ENCODE measurements around the gene SHOC1. TPM values are rescaled to one million over a fixed set of nuclear protein-coding genes. Genes with fewer than 3 reads are reported as not detected.
A peak's percentile ranks its signal among the peaks of the same experiment; 100 is the strongest.

Gene SHOC1
- total RNA-seq, 5 donors from 2014 or later (not counting 1 experiment from before 2014, with no cell fraction given) = not detected

- H3K4me1 Mint-ChIP-seq = peaks cover 0 to 3% (median 0%) of the 10 kb centered on the region in 3 donors
- H3K27me3 ChIP-seq (replicated peaks in 1 of 2; ENCODE audit: control insufficient read depth in 2 of 2, extremely low read depth in 1 of 2, insufficient read depth in 2 of 2, low read length in 1 of 2) = peaks cover 0 to 6% of the 10 kb centered on the region in 2 experiments
- H3K27me3 Mint-ChIP-seq = peaks cover 9 to 13% of the 10 kb centered on the region in 2 donors
- DNase-seq (no peak), ATAC-seq (replicated peaks in 1 of 4) (no peak)
- H3K4me3 Mint-ChIP-seq = no peak overlapping the region
- no CpG with 5 or more reads among the region's 2 CpGs for WGBS (ENCODE audit: insufficient coverage)
- H3K9me3 Mint-ChIP-seq = peaks cover 0 to 6% (median 0%) of the 10 kb centered on the region in 3 donors
- H3K4me1 ChIP-seq (ENCODE audit: control insufficient read depth in 1 of 2, extremely low read depth in 1 of 2, insufficient read depth in 2 of 2, low read length in 2 of 2) = no peaks in the 10 kb centered on the region
- no peaks in the 10 kb centered on the region for H3K36me3 Mint-ChIP-seq
- H3K36me3 ChIP-seq (ENCODE audit: control insufficient read depth in 2 of 2, extremely low read depth in 1 of 2, insufficient read depth in 1 of 2, low read length in 1 of 2) = no peaks in the 10 kb centered on the region
- H3K27ac Mint-ChIP-seq = no peak overlapping the region
- CTCF ChIA-PET = no interaction called here
- no peaks in the 10 kb centered on the region for H3K9me3 ChIP-seq
- no peak overlapping the region for H3K27ac ChIP-seq (ENCODE audit: low read length)
- POLR2A ChIA-PET = no interaction called here
- no peak overlapping the region for H3K4me3 ChIP-seq (ENCODE audit: control insufficient read depth in 1 of 2, extremely low read depth in 1 of 2, low read length in 1 of 2)
Observed at GRCh38 chr9:111838439-111838838, 43.7 kb upstream of the SHOC1 start.

- Mint-ChIP-seq H3K27ac (no peak overlapping the region), H3K9me3 (peaks cover 0 to 6% (median 0%) of the 10 kb centered on the region in 3 donors), H3K27me3 (peaks cover 7 to 13% of the 10 kb centered on the region in 2 donors), H3K36me3 (no peaks in the 10 kb centered on the region), H3K4me1 (peaks cover 0 to 3% (median 0%) of the 10 kb centered on the region in 3 donors), H3K4me3 (no peak overlapping the region)
- no CpG with 5 or more reads among the region's 2 CpGs for WGBS (ENCODE audit: insufficient coverage)
- ChIA-PET CTCF (no interaction called here), POLR2A (no interaction called here)
- ATAC-seq (replicated peaks in 1 of 4) = no peak
- no peaks in the 10 kb centered on the region for H3K4me1 ChIP-seq (ENCODE audit: control insufficient read depth in 1 of 2, extremely low read depth in 1 of 2, insufficient read depth in 2 of 2, low read length in 2 of 2)
- H3K9me3 ChIP-seq = no peaks in the 10 kb centered on the region
- H3K27ac ChIP-seq (ENCODE audit: low read length) = no peak overlapping the region
- peaks cover 0 to 6% of the 10 kb centered on the region in 2 experiments for H3K27me3 ChIP-seq (replicated peaks in 1 of 2; ENCODE audit: control insufficient read depth in 2 of 2, extremely low read depth in 1 of 2, insufficient read depth in 2 of 2, low read length in 1 of 2)
- no peak for DNase-seq
- H3K36me3 ChIP-seq (ENCODE audit: control insufficient read depth in 2 of 2, extremely low read depth in 1 of 2, insufficient read depth in 1 of 2, low read length in 1 of 2) = no peaks in the 10 kb centered on the region
- no peak overlapping the region for H3K4me3 ChIP-seq (ENCODE audit: control insufficient read depth in 1 of 2, extremely low read depth in 1 of 2, low read length in 1 of 2)
Observed at GRCh38 chr9:111836311-111836710, 41.6 kb upstream of the SHOC1 start.

GRCh38 chr9:111833941-111834340, 39.2 kb upstream of the SHOC1 start:
- ChIA-PET CTCF (no interaction called here), POLR2A (no interaction called here)
- no peaks in the 10 kb centered on the region for H3K36me3 Mint-ChIP-seq
- Histone ChIP-seq H3K27me3 (replicated peaks in 1 of 2; ENCODE audit: control insufficient read depth in 2 of 2, extremely low read depth in 1 of 2, insufficient read depth in 2 of 2, low read length in 1 of 2) (no peaks in the 10 kb centered on the region), H3K36me3 (ENCODE audit: control insufficient read depth in 2 of 2, extremely low read depth in 1 of 2, insufficient read depth in 1 of 2, low read length in 1 of 2) (no peaks in the 10 kb centered on the region), H3K4me3 (ENCODE audit: control insufficient read depth in 1 of 2, extremely low read depth in 1 of 2, low read length in 1 of 2) (no peak overlapping the region), H3K27ac (ENCODE audit: low read length) (no peak overlapping the region), H3K4me1 (ENCODE audit: control insufficient read depth in 1 of 2, extremely low read depth in 1 of 2, insufficient read depth in 2 of 2, low read length in 2 of 2) (no peaks in the 10 kb centered on the region), H3K9me3 (no peaks in the 10 kb centered on the region)
- H3K27ac Mint-ChIP-seq = no peak overlapping the region
- DNase-seq (no peak), ATAC-seq (replicated peaks in 1 of 4) (no peak)
- H3K27me3 Mint-ChIP-seq = peaks cover 3 to 9% of the 10 kb centered on the region in 2 donors
- no CpG with 5 or more reads among the region's 4 CpGs for WGBS (ENCODE audit: insufficient coverage)
- H3K9me3 Mint-ChIP-seq = peaks cover 0 to 6% (median 0%) of the 10 kb centered on the region in 3 donors
- H3K4me3 Mint-ChIP-seq = no peak overlapping the region
- H3K4me1 Mint-ChIP-seq = no peaks in the 10 kb centered on the region

- no peaks in the 10 kb centered on the region for H3K27me3 ChIP-seq (replicated peaks in 1 of 2; ENCODE audit: control insufficient read depth in 2 of 2, extremely low read depth in 1 of 2, insufficient read depth in 2 of 2, low read length in 1 of 2)
- no peaks in the 10 kb centered on the region for H3K4me1 ChIP-seq (ENCODE audit: control insufficient read depth in 1 of 2, extremely low read depth in 1 of 2, insufficient read depth in 2 of 2, low read length in 2 of 2)
- H3K36me3 ChIP-seq (ENCODE audit: control insufficient read depth in 2 of 2, extremely low read depth in 1 of 2, insufficient read depth in 1 of 2, low read length in 1 of 2) = no peaks in the 10 kb centered on the region
- Mint-ChIP-seq H3K9me3 (peaks cover 0 to 6% (median 0%) of the 10 kb centered on the region in 3 donors), H3K27me3 (peaks cover 0 to 6% of the 10 kb centered on the region in 2 donors), H3K4me1 (no peaks in the 10 kb centered on the region), H3K36me3 (no peaks in the 10 kb centered on the region), H3K4me3 (no peak overlapping the region), H3K27ac (no peak overlapping the region)
- no peak overlapping the region for H3K4me3 ChIP-seq (ENCODE audit: control insufficient read depth in 1 of 2, extremely low read depth in 1 of 2, low read length in 1 of 2)
- no peak for DNase-seq
- no peaks in the 10 kb centered on the region for H3K9me3 ChIP-seq
- no CpG with 5 or more reads among the region's 2 CpGs for WGBS (ENCODE audit: insufficient coverage)
- H3K27ac ChIP-seq (ENCODE audit: low read length) = no peak overlapping the region
- ChIA-PET POLR2A (no interaction called here), CTCF (interaction anchor here in 1 of 2 donors (0.9 kb wide), 1 partner anchor 242 kb away, joined by 6 read pairs; no protein-coding TSS in a partner anchor)
- no peak for ATAC-seq (replicated peaks in 1 of 4)
Observed at GRCh38 chr9:111832449-111832848, 37.7 kb upstream of the SHOC1 start.

GRCh38 chr9:111831371-111832108, 36.8 kb upstream of the SHOC1 start:
- CTCF ChIA-PET = interaction anchor here in 1 of 2 donors (0.9 kb wide), 1 partner anchor 243 kb away, joined by 6 read pairs; no protein-coding TSS in a partner anchor
- POLR2A ChIA-PET = no interaction called here
- H3K27me3 Mint-ChIP-seq = peaks cover 0 to 6% of the 10 kb centered on the region in 2 donors
- H3K36me3 ChIP-seq (ENCODE audit: control insufficient read depth in 2 of 2, extremely low read depth in 1 of 2, insufficient read depth in 1 of 2, low read length in 1 of 2) = no peaks in the 10 kb centered on the region
- DNase-seq = no peak
- no peak overlapping the region for H3K27ac ChIP-seq (ENCODE audit: low read length)
- H3K4me3 ChIP-seq (ENCODE audit: control insufficient read depth in 1 of 2, extremely low read depth in 1 of 2, low read length in 1 of 2) = no peak overlapping the region
- 80% methylated on average over 1 of the region's 5 CpGs for WGBS (ENCODE audit: insufficient coverage)
- no peaks in the 10 kb centered on the region for H3K27me3 ChIP-seq (replicated peaks in 1 of 2; ENCODE audit: control insufficient read depth in 2 of 2, extremely low read depth in 1 of 2, insufficient read depth in 2 of 2, low read length in 1 of 2)
- no peaks in the 10 kb centered on the region for H3K4me1 Mint-ChIP-seq
- H3K36me3 Mint-ChIP-seq = no peaks in the 10 kb centered on the region
- no peak overlapping the region for H3K27ac Mint-ChIP-seq
- no peak overlapping the region for H3K4me3 Mint-ChIP-seq
- no peak for ATAC-seq (replicated peaks in 1 of 4)
- H3K4me1 ChIP-seq (ENCODE audit: control insufficient read depth in 1 of 2, extremely low read depth in 1 of 2, insufficient read depth in 2 of 2, low read length in 2 of 2) = no peaks in the 10 kb centered on the region
- peaks cover 0 to 6% (median 0%) of the 10 kb centered on the region in 3 donors for H3K9me3 Mint-ChIP-seq
- no peaks in the 10 kb centered on the region for H3K9me3 ChIP-seq

- Histone ChIP-seq H3K27ac (ENCODE audit: low read length) (no peak overlapping the region), H3K9me3 (no peaks in the 10 kb centered on the region), H3K27me3 (replicated peaks in 1 of 2; ENCODE audit: control insufficient read depth in 2 of 2, extremely low read depth in 1 of 2, insufficient read depth in 2 of 2, low read length in 1 of 2) (no peaks in the 10 kb centered on the region), H3K4me3 (ENCODE audit: control insufficient read depth in 1 of 2, extremely low read depth in 1 of 2, low read length in 1 of 2) (no peak overlapping the region), H3K36me3 (ENCODE audit: control insufficient read depth in 2 of 2, extremely low read depth in 1 of 2, insufficient read depth in 1 of 2, low read length in 1 of 2) (no peaks in the 10 kb centered on the region), H3K4me1 (ENCODE audit: control insufficient read depth in 1 of 2, extremely low read depth in 1 of 2, insufficient read depth in 2 of 2, low read length in 2 of 2) (no peaks in the 10 kb centered on the region)
- no peaks in the 10 kb centered on the region for H3K9me3 Mint-ChIP-seq
- ATAC-seq (replicated peaks in 1 of 4) (no peak), DNase-seq (peak in 2 of 35 experiments; percentile 3 to 39)
- no peaks in the 10 kb centered on the region for H3K4me1 Mint-ChIP-seq
- no CpG with 5 or more reads among the region's 4 CpGs for WGBS (ENCODE audit: insufficient coverage)
- no peak overlapping the region for H3K27ac Mint-ChIP-seq
- H3K27me3 Mint-ChIP-seq = no peaks in the 10 kb centered on the region
- no peaks in the 10 kb centered on the region for H3K36me3 Mint-ChIP-seq
- POLR2A ChIA-PET = no interaction called here
- H3K4me3 Mint-ChIP-seq = no peak overlapping the region
- CTCF ChIA-PET = interaction anchor here (0.6 to 0.8 kb wide), 3 partner anchors 246 to 251 kb away, joined by 3 to 5 read pairs (median 3); no protein-coding TSS in a partner anchor
Observed at GRCh38 chr9:111828193-111828592, 33.5 kb upstream of the SHOC1 start.
